HG02610 (cell line): ENCODE data around the gene AVL9.
"Not testable (repeated sequence)": the region's sequence is repeated elsewhere in the genome, so short reads cannot be mapped to it uniquely, and the experiment has no call there.

ENCODE experiments used
- ATAC-seq: cut with Tn5 transposase; IDR thresholded peaks from one replicate; pipeline ENCODE4 v1.9.1; 2021; ENCODE audit warnings: mild to moderate bottlenecking, moderate library complexity; ENCODE audit not compliant: unreplicated experiment

The AVL9 gene

GRCh38 chr7:32586291-32587221 is 91.3 kb downstream of the AVL9 start:
- ATAC-seq: no peak

- no peak for ATAC-seq
These were observed 92.2 kb downstream of the AVL9 start for GRCh38 chr7:32587411-32587948.

DNA sequence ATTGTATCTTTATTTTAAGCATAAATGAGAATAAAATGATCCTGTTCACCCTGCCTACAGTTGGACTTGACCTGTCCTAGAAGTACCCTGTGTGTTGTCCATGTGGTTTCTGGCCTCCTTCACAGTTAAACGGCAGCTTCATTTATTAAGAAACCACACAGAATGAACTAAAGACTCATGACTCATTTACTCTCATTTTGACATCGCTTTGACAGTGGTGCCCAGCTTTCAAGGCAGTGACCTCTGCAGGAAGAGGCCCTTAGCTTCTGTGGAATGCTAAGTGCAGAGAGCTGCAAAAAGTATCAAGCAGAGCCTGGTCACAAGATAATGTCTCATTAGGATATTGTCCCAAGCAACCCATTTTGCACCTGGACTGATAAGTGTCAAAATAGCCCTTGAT is 93.4 kb downstream of the AVL9 start:
- ATAC-seq: peak; percentile 76

DNA sequence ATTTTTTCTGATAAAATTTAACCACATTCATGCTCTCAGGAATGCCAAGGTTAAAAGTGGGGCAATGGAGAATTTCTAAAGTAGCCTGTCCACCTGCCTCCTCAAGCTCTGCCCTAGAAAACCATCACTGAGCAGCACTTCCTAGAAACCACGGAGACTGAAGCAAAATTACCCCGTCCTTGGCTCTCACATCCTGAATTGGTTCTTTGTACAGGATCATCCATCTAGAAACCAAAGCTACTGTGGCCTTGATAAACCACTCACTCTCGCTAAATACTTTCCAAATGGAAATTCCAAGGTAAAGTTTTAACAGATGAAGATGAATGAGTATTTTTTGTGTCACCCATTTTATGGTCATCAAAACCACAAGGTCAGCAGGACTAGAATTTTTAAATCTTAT is 96.6 kb downstream of the AVL9 start:
- no peak for ATAC-seq

DNA sequence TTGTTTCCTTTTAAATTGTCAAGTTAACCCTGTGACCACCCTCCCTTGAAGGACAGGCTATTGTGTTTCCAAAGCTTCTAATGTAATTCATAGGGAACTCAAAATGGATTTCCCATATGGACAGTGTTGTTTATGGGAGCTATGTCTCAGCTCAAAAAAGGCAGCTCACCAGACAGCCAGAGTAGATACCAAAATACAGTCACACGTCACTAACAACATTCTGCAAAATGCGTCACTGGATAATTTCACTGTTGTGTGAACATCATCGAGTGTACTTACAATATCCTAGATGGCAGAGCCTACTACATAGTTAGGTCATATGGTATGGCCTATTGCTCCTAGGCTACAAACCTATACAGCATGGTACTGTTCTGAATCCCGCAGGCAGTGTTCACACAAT is 97.4 kb downstream of the AVL9 start:
- ATAC-seq: no peak

GRCh38 chr7:32594965-32595490 is 99.7 kb downstream of the AVL9 start:
- no peak for ATAC-seq

GRCh38 chr7:32601196-32601595 is 105.9 kb downstream of the AVL9 start:
- not testable (repeated sequence) for ATAC-seq

- ATAC-seq: no peak
These were observed 107.2 kb downstream of the AVL9 start for GRCh38 chr7:32602470-32602869.

- not testable (repeated sequence) for ATAC-seq
These were observed 108.2 kb downstream of the AVL9 start for GRCh38 chr7:32603492-32603891.

DNA sequence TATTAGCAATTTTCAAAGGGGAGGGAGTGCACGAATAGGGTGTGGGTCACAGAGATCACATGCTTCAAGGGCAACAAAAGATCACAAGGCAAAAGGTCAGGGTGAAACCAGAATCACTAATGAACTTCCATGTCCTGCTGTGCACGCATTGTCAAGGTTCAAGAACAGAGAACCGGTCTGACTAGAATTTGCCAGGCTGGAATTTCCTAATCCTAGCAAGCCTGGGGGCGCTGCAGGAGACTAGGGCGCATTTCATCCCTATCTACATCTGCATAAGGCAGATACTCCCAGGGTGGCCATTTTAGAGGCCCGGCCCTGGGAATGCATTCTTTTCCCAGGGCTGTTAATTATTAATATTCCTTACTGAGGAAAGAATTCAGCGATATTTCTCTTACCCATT is 108.8 kb downstream of the AVL9 start:
- ATAC-seq: not testable (repeated sequence)

DNA sequence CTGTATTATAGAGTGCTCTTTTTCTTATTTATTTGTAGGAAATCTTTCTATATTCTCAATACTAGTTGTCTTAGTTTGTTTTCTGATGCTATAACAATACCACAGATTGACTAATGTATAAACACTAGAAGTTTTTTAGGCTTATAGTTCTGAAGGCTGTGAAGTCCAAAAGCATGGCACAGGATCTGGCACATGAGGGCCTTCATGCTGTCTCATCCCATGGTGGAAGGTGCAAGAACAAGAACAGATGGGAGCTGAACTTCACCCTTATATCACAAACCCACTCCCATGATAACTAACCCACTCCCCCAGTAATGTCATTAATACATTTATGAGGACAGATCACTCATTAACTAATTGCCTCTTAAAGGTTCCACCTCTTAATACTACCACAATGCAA is 109.7 kb downstream of the AVL9 start:
- ATAC-seq: no peak

GRCh38 chr7:32609463-32609862 is 114.2 kb downstream of the AVL9 start:
- no peak for ATAC-seq

DNA sequence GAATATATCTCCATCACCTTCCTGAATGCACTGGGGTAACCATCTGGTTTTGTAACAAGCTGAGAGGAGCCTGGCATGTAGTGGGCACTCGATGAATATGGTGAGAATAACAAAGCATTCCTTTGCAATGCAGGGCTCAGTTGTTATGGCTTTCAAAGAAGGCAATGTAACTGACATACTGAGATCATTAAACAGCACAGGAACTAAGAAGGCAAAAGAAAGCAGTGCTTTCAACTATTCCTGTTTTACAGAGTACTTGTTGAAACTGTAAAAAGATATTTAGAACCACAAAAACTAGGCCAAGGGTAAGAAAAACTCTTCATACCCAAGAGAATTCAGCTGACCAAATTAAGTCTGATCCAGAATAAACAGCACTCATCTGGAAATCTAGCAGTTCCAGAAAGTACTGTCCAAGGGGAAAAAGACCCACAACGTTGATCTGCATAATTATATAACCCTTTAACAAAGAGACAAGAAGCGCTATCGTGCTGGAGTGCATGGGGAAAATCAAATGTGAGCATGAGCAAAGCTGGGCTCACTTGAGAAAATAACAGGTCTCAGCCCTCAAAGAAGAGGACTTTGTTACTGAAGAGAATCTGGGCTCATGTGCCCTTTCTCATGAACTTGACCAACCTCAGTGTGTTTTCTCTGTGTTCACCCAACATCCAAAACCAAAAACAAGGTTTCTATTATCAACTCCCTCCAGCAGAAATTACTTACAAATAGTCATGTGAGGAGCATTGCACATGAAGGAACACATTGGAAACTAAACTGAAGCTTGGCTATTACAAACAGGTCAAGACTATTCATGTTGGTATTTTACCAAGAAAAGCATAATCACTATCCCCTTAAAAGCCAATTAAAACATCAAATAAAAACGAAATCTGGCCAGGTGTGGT is 116.2 kb downstream of the AVL9 start:
- no peak for ATAC-seq

GRCh38 chr7:32616625-32617024 is 121.3 kb downstream of the AVL9 start:
- ATAC-seq: no peak

DNA sequence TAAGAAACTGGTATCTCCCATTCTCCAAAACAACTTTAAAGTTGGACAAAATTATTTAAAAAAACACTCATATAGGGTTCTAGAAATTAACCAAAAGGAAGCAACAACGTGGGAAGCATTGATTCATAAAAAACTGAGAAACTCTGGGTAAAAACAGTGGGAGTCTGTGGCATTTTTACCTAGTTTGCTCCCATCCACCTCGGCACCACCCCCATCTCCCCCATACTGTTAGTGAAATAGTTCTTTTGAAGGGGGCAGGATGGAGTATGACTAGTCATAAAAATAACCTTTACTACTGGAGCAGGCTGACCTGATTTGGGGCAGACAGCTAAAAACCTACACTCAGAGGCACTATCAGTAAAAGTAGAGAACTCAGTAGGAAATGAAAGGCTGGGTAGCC is 123.2 kb downstream of the AVL9 start:
- no peak for ATAC-seq

- ATAC-seq: no peak
These were observed 123.7 kb downstream of the AVL9 start for GRCh38 chr7:32618987-32619386.

- ATAC-seq: not testable (repeated sequence)
These were observed 124.1 kb downstream of the AVL9 start for GRCh38 chr7:32619416-32619815.

DNA sequence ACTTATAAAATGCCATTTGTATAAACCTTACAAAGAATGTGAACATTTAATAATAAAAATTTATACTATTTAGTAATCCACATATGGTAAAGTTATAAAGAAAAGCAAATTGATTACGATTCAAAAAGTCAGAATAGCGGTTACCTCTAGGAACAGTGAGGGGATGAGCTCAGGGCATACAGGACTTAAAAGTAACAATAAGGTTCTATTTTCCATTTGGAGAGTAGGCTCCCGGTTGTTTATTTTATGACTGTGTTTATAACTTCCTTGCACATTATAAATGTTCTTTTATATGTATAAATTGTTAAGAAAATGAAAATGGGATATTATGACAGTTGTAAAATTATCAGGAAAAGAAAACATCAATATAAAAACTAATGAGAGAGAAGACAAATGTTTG is 135.7 kb downstream of the AVL9 start:
- no peak for ATAC-seq

- not testable (repeated sequence) for ATAC-seq
These were observed 136.6 kb downstream of the AVL9 start for GRCh38 chr7:32631590-32632497.

DNA sequence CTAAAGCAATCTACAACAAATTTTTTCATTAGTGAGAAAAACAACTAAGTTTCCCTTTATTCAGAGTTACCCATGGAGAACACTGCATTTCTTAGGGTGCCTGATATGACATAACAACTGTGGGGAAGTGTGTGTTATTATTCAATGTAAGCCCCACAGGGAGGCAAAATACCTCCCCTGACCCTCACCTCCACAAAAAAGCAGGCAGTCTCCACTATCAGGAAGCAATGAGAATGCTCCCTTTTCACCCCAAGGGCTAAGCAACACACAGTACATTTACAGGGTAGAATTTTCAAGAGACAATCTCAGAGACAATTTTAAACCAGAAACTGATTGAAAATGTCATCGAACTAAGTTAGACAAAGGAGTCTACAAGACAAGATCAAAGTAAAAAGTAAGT is 138.2 kb downstream of the AVL9 start:
- not testable (repeated sequence) for ATAC-seq
